T-cell (primary cell): ENCODE data around the gene SLC5A9. TPM values are rescaled to one million over a fixed set of nuclear protein-coding genes. Genes with fewer than 3 reads are reported as not detected.
"Not testable (repeated sequence)": the region's sequence is repeated elsewhere in the genome, so short reads cannot be mapped to it uniquely, and the experiment has no call there.

ENCODE experiments used
- ATAC-seq, 4 experiments: fragments of 200-7000 bp in 3 of 4; fragments of 150-1000 bp in 1 of 4; cut with Tn5 transposase; replicated peaks in 1 of 4; 1 replicate in 3 of 4; 2 replicates in 1 of 4; pipeline ENCODE4 v1.10.0; 2021; ENCODE audit warnings: moderate library complexity in 3 of 4, mild to moderate bottlenecking in 2 of 4, moderate number of reproducible peaks in 1 of 4
- CTCF ChIA-PET, 2 donors: fragments of 300-600 bp; sonication (Branson Sonifier 250); formaldehyde crosslinking; loops; one replicate each; lab custom pipeline; 2022; ENCODE audit warnings: antibody characterized with exemption in 2 of 2; lab: Charles Lee
- POLR2A ChIA-PET, 2 donors: fragments of 300-600 bp; sonication (Branson Sonifier 250); formaldehyde crosslinking; loops; one replicate each; lab custom pipeline; 2022; ENCODE audit warnings: antibody characterized with exemption in 2 of 2; lab: Charles Lee
- DNase-seq, 35 experiments: peaks; one replicate each; pipeline versions ENCODE4 v3.0.0 to v3.0.0-alpha.2; 2013 to 2023
- H3K27ac ChIP-seq: one replicate; pipeline ENCODE4 v1.5.1; 2013; ENCODE audit warnings: low read length
- H3K27me3 ChIP-seq, 2 experiments: replicated peaks in 1 of 2; 1 replicate in 1 of 2; 2 replicates in 1 of 2; pipeline versions ENCODE4 v1.6.1 to v1.7.0; 2013; ENCODE audit warnings: low read length in 1 of 2, mixed read lengths in 1 of 2; ENCODE audit not compliant: control insufficient read depth in 2 of 2, insufficient read depth in 2 of 2; ENCODE audit errors: extremely low read depth in 1 of 2
- H3K36me3 ChIP-seq, 2 donors: 1 replicate in 1 of 2; 2 replicates in 1 of 2; pipeline versions ENCODE4 v1.6.1 to v1.7.0; 2013; ENCODE audit warnings: low read length in 1 of 2; ENCODE audit not compliant: control insufficient read depth in 2 of 2, insufficient read depth in 1 of 2; ENCODE audit errors: extremely low read depth in 1 of 2
- H3K4me1 ChIP-seq, 2 experiments: 1 replicate in 1 of 2; 2 replicates in 1 of 2; pipeline versions ENCODE4 v1.6.1 to v1.7.0; 2013; ENCODE audit warnings: low read length in 2 of 2, mixed read lengths in 1 of 2; ENCODE audit not compliant: insufficient read depth in 2 of 2, control insufficient read depth in 1 of 2; ENCODE audit errors: extremely low read depth in 1 of 2
- H3K4me3 ChIP-seq, 2 donors: 1 replicate in 1 of 2; 2 replicates in 1 of 2; pipeline versions ENCODE4 v1.5.1 to v1.7.0; 2013; ENCODE audit warnings: mild to moderate bottlenecking in 2 of 2, low read length in 1 of 2, moderate library complexity in 1 of 2; ENCODE audit not compliant: control insufficient read depth in 1 of 2; ENCODE audit errors: extremely low read depth in 1 of 2
- H3K9me3 ChIP-seq: 2 replicates; pipeline ENCODE4 v1.7.0; 2013
- H3K27ac Mint-ChIP-seq, 2 donors: one replicate each; pipeline ENCODE4 v1.8.0; 2020 to 2021; ENCODE audit warnings: mild to moderate bottlenecking in 2 of 2, mixed read lengths in 2 of 2
- H3K27me3 Mint-ChIP-seq, 2 donors: one replicate each; pipeline ENCODE4 v1.8.0; 2021 to 2022; ENCODE audit warnings: mixed read lengths in 2 of 2
- H3K36me3 Mint-ChIP-seq: one replicate; pipeline ENCODE4 v1.8.0; 2021; ENCODE audit warnings: mixed read lengths
- H3K4me1 Mint-ChIP-seq, 3 donors: one replicate each; pipeline ENCODE4 v1.8.0; 2020 to 2022; ENCODE audit warnings: mixed read lengths in 3 of 3, mild to moderate bottlenecking in 1 of 3
- H3K4me3 Mint-ChIP-seq, 3 donors: one replicate each; pipeline ENCODE4 v1.8.0; 2020 to 2022; ENCODE audit warnings: mild to moderate bottlenecking in 3 of 3, mixed read lengths in 3 of 3, moderate library complexity in 3 of 3
- H3K9me3 Mint-ChIP-seq, 3 donors: one replicate each; pipeline ENCODE4 v1.8.0; 2020 to 2022; ENCODE audit warnings: mixed read lengths in 3 of 3
- WGBS: methylation state at CpG from one replicate; pipeline ENCODE4 v1.1.5; 2013; ENCODE audit warnings: missing lambda C conversion rate; ENCODE audit not compliant: insufficient coverage; 5-methylcytosine and 5-hydroxymethylcytosine counted together
- total RNA-seq, 35 experiments: library from RNA in 6 of 35; stranded (reverse) in 6 of 35; fragments of 120-200 nt in 1 of 35; gene quantifications; one replicate each; pipeline versions ENCODE4 v1.2.1 to v1.2.4 and lab custom pipeline; 2013 to 2026

The SLC5A9 gene
- total RNA-seq, 5 donors from 2014 or later (not counting 1 experiment from before 2014, with no cell fraction given) = not detected

- Mint-ChIP-seq H3K9me3 (no peaks in the 10 kb centered on the region), H3K4me1 (no peaks in the 10 kb centered on the region), H3K4me3 (no peak overlapping the region), H3K27ac (no peak overlapping the region), H3K27me3 (peaks cover under 1 to 5% of the 10 kb centered on the region in 2 donors), H3K36me3 (no peaks in the 10 kb centered on the region)
- Histone ChIP-seq H3K9me3 (no peaks in the 10 kb centered on the region), H3K4me3 (no peak overlapping the region), H3K27me3 (no peaks in the 10 kb centered on the region), H3K36me3 (no peaks in the 10 kb centered on the region), H3K27ac (no peak overlapping the region), H3K4me1 (no peaks in the 10 kb centered on the region)
- WGBS = 90% methylated on average over 6 of the region's 12 CpGs
- DNase-seq (no peak), ATAC-seq (no peak)
- CTCF ChIA-PET = interaction anchor here in 1 of 2 donors (0.8 kb wide), 1 partner anchor 12 kb away, joined by 3 read pairs; no protein-coding TSS in a partner anchor
- POLR2A ChIA-PET = no interaction called here
Measured at GRCh38 chr1:48208251-48208650, 14.3 kb upstream of the SLC5A9 start.

- Mint-ChIP-seq H3K27me3 (peaks cover 3 to 8% of the 10 kb centered on the region in 2 donors), H3K36me3 (no peaks in the 10 kb centered on the region), H3K4me3 (no peak overlapping the region), H3K27ac (no peak overlapping the region), H3K4me1 (no peaks in the 10 kb centered on the region), H3K9me3 (no peaks in the 10 kb centered on the region)
- ATAC-seq (no peak), DNase-seq (no peak)
- WGBS = 100% methylated on average over 1 of the region's 4 CpGs
- Histone ChIP-seq H3K27ac (no peak overlapping the region), H3K36me3 (no peaks in the 10 kb centered on the region), H3K4me3 (no peak overlapping the region), H3K9me3 (no peaks in the 10 kb centered on the region), H3K4me1 (no peaks in the 10 kb centered on the region), H3K27me3 (no peaks in the 10 kb centered on the region)
- CTCF ChIA-PET = no interaction called here
- POLR2A ChIA-PET = no interaction called here
Measured at GRCh38 chr1:48208652-48209051, 13.9 kb upstream of the SLC5A9 start.

- H3K27ac Mint-ChIP-seq, H3K27me3 Mint-ChIP-seq, ATAC-seq, H3K27ac ChIP-seq, POLR2A ChIA-PET, H3K4me1 Mint-ChIP-seq, H3K4me3 ChIP-seq, H3K36me3 ChIP-seq, H3K4me1 ChIP-seq, H3K9me3 Mint-ChIP-seq, H3K9me3 ChIP-seq, H3K36me3 Mint-ChIP-seq, H3K4me3 Mint-ChIP-seq, CTCF ChIA-PET, DNase-seq: not testable (repeated sequence)
- 78% methylated on average over 7 of the region's 8 CpGs for WGBS
- H3K27me3 ChIP-seq = peaks cover 0 to 12% of the 10 kb centered on the region in 2 experiments
Measured at GRCh38 chr1:48213462-48213861, 9.1 kb upstream of the SLC5A9 start.

- H3K9me3 ChIP-seq, H3K9me3 Mint-ChIP-seq, POLR2A ChIA-PET, H3K4me3 Mint-ChIP-seq, DNase-seq, H3K27ac Mint-ChIP-seq, H3K4me1 Mint-ChIP-seq, H3K27ac ChIP-seq, H3K4me3 ChIP-seq, CTCF ChIA-PET, H3K4me1 ChIP-seq, ATAC-seq, H3K36me3 ChIP-seq, H3K36me3 Mint-ChIP-seq, H3K27me3 Mint-ChIP-seq: not testable (repeated sequence)
- peaks cover 0 to 12% of the 10 kb centered on the region in 2 experiments for H3K27me3 ChIP-seq
- 73% methylated on average over 3 of the region's 6 CpGs for WGBS
Measured at GRCh38 chr1:48214366-48214765, 8.2 kb upstream of the SLC5A9 start.

- Histone ChIP-seq H3K4me3 (no peak overlapping the region), H3K27ac (no peak overlapping the region), H3K4me1 (no peaks in the 10 kb centered on the region), H3K27me3 (peaks cover 0 to 12% of the 10 kb centered on the region in 2 experiments), H3K9me3 (no peaks in the 10 kb centered on the region), H3K36me3 (no peaks in the 10 kb centered on the region)
- 70% methylated on average over 2 of the region's 4 CpGs for WGBS
- CTCF ChIA-PET = no interaction called here
- Mint-ChIP-seq H3K27ac (no peak overlapping the region), H3K4me1 (no peaks in the 10 kb centered on the region), H3K27me3 (peaks cover 3 to 9% of the 10 kb centered on the region in 2 donors), H3K36me3 (no peaks in the 10 kb centered on the region), H3K4me3 (no peak overlapping the region), H3K9me3 (no peaks in the 10 kb centered on the region)
- DNase-seq = no peak
- no peak for ATAC-seq
- POLR2A ChIA-PET = no interaction called here
Measured at GRCh38 chr1:48214820-48215219, 7.7 kb upstream of the SLC5A9 start.

- CTCF ChIA-PET = interaction anchor here in 1 of 2 donors (1.2 to 1.5 kb wide), 2 partner anchors 10 to 21 kb away, joined by 4 read pairs; no protein-coding TSS in a partner anchor
Measured at GRCh38 chr1:48215222-48215621, 7.3 kb upstream of the SLC5A9 start.

GRCh38 chr1:48215889-48216288 lies 6.6 kb upstream of the SLC5A9 start:
- Mint-ChIP-seq H3K27me3 (peaks cover 3 to 9% of the 10 kb centered on the region in 2 donors), H3K36me3 (no peaks in the 10 kb centered on the region), H3K4me3 (no peak overlapping the region), H3K27ac (no peak overlapping the region), H3K9me3 (no peaks in the 10 kb centered on the region), H3K4me1 (no peaks in the 10 kb centered on the region)
- Histone ChIP-seq H3K4me1 (no peaks in the 10 kb centered on the region), H3K27me3 (peaks cover 0 to 12% of the 10 kb centered on the region in 2 experiments), H3K36me3 (no peaks in the 10 kb centered on the region), H3K4me3 (no peak overlapping the region), H3K27ac (no peak overlapping the region), H3K9me3 (no peaks in the 10 kb centered on the region)
- POLR2A ChIA-PET = no interaction called here
- DNase-seq (no peak), ATAC-seq (no peak)
- WGBS = 89% methylated on average over 1 of the region's 2 CpGs
- CTCF ChIA-PET = interaction anchor here in 1 of 2 donors (0.5 to 1.5 kb wide), 3 partner anchors 11 to 20 kb away, joined by 4 to 7 read pairs (median 4); no protein-coding TSS in a partner anchor

More at GRCh38 chr1:48215222-48215621, 7.3 kb upstream of the SLC5A9 start:
- Histone ChIP-seq H3K4me3 (no peak overlapping the region), H3K4me1 (no peaks in the 10 kb centered on the region), H3K27ac (no peak overlapping the region), H3K27me3 (peaks cover 0 to 12% of the 10 kb centered on the region in 2 experiments), H3K36me3 (no peaks in the 10 kb centered on the region), H3K9me3 (no peaks in the 10 kb centered on the region)
- 17% methylated on average over 1 of the region's 1 CpG for WGBS
- DNase-seq = no peak
- ATAC-seq = no peak
- Mint-ChIP-seq H3K4me3 (no peak overlapping the region), H3K9me3 (no peaks in the 10 kb centered on the region), H3K36me3 (no peaks in the 10 kb centered on the region), H3K27ac (no peak overlapping the region), H3K27me3 (peaks cover 3 to 9% of the 10 kb centered on the region in 2 donors), H3K4me1 (no peaks in the 10 kb centered on the region)
- POLR2A ChIA-PET = no interaction called here
